ENCODE data around the gene STK10. TPM values are rescaled to one million over a fixed set of nuclear protein-coding genes. Genes with fewer than 3 reads are reported as not detected.

Gene STK10
- polyA plus RNA-seq, 3 donors = 5.0 to 24.1 (median 19.9) TPM

GRCh38 chr5:171992305-171992704, 195.7 kb downstream of the STK10 start:
- 95 to 96% (median 95%) methylated on average over 3 of the region's 3 CpGs for WGBS, 3 donors
- H3K27ac ChIP-seq (ENCODE audit: low read depth, low read length) = no peak overlapping the region

Other genes starting within 250 kb of the STK10 start
- gene FBXW11, start 181.6 kb downstream of the STK10 start, polyA plus RNA-seq = 10 to 100 TPM; 12.4 to 19.8 (median 18.0) TPM
- not detected for gene EFCAB9, start 5.9 kb upstream of the STK10 start, polyA plus RNA-seq
- gene UBTD2, start 95.5 kb upstream of the STK10 start, polyA plus RNA-seq = 10 to 100 TPM in 1 of 3 donors, 1 to 10 TPM in 2; 5.3 to 26.8 (median 7.4) TPM

Data from adipose tissue (tissue), 3 donors.